Endometrial microvascular endothelial cells (primary cell): ENCODE data around the gene INPP5A. TPM values are rescaled to one million over a fixed set of nuclear protein-coding genes. Genes with fewer than 3 reads are reported as not detected.
"Not testable (repeated sequence)": the region's sequence is repeated elsewhere in the genome, so short reads cannot be mapped to it uniquely, and the experiment has no call there.

Experiments used
- in situ Hi-C: cut with HindIII; loops from 2 replicates; pipeline ENCODE4 v1.10.0; 2017; ENCODE audit warnings: low sequenced_read_pairs, low pct_unique_long_range_greater_than_20kb; ENCODE audit errors: inconsistent ontology term
- total RNA-seq: library from RNA; depleted of rRNA; stranded (reverse); fragments of >200 nt; gene quantifications from one replicate; pipeline ENCODE4 v1.2.3, GENCODE V29; 2015; ENCODE audit errors: inconsistent ontology term

The INPP5A gene, protein sequence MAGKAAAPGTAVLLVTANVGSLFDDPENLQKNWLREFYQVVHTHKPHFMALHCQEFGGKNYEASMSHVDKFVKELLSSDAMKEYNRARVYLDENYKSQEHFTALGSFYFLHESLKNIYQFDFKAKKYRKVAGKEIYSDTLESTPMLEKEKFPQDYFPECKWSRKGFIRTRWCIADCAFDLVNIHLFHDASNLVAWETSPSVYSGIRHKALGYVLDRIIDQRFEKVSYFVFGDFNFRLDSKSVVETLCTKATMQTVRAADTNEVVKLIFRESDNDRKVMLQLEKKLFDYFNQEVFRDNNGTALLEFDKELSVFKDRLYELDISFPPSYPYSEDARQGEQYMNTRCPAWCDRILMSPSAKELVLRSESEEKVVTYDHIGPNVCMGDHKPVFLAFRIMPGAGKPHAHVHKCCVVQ
- total RNA-seq, result 21.1 TPM

DNA sequence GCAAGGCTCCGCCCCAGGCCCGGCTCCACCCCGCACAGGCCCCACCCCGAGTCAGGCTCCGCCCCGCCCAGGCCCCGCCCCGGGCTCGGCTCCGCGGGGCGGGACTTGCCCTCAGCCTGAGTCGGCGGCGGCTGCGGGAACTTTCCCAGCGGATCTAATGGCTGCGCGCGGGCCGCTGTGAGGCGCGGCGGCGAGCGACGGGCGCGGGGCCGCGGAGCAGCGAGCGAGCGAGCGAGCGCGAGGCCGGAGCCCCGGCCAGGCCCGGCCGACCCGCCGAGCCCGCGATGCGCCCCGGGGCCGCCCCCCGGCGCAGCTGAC, at the start of gene INPP5A:
INPP5A (plus strand) TSS at position 104 of the 318 bp plus-strand sequence. CDS start 310 bp downstream, outside the sequence.
- in situ Hi-C loops, result no loop called here

DNA sequence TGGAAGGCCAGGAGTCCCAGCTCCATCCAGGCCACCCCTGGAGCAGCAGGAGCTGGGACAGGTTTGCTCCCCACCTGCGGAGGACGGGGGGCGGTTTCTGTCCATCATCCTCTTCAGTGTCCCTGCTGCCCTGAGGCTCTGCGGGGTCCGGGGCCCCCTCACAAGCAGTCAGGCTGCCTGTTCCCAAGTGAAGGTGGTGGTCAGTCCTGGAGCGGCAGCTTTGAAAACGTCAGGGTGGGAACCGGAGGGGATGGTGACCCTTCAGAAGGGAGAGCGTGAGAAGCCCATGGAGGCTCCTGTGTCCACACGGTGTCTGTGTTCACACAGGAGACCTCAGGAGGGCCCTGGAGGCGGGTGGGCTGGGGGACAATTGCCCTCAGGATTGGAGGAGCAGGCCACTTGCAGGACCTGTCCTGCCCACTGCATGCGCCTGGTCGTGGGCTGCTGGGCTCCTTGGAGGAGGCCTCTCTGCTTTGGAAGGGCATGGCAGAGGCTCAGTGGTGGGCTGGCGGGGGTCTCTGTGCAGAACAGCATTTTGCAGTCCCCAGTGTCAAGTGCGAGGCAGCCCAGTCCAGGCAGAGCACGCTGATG, 49.3 kb upstream of the INPP5A start:
- in situ Hi-C loops, result no loop called here

DNA sequence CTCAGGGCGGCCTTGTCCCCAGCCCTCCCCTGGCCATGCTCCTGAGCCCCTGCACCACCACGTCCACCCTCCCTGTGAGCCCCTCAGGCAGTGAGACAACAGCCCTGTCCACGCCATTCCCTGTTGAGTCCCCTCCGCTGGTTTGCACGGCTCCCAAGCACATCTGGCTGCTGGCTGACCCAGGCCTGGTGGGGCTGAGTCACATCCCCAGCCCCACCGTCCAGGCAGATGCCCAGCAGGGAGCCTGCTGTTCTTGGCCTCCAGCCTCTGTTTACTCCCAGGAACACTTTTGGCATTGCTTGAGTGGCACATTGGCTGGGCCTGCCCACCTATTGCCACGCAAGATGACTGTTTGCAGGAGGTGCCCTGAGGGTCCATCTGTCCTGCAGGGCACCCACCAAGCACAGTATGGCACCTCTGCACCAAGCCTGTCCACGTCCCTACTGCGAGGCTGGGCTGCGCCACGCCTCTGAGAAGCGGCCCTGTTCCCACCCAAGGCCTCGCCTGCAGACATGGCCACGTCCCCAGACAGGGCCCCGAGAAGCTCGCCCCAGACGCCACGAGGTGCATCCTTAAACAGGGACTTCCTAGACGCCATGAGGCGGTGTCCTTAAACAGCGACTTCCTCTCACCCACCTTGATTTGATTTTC, 48.4 kb upstream of the INPP5A start:
- in situ Hi-C loops, result no loop called here

DNA sequence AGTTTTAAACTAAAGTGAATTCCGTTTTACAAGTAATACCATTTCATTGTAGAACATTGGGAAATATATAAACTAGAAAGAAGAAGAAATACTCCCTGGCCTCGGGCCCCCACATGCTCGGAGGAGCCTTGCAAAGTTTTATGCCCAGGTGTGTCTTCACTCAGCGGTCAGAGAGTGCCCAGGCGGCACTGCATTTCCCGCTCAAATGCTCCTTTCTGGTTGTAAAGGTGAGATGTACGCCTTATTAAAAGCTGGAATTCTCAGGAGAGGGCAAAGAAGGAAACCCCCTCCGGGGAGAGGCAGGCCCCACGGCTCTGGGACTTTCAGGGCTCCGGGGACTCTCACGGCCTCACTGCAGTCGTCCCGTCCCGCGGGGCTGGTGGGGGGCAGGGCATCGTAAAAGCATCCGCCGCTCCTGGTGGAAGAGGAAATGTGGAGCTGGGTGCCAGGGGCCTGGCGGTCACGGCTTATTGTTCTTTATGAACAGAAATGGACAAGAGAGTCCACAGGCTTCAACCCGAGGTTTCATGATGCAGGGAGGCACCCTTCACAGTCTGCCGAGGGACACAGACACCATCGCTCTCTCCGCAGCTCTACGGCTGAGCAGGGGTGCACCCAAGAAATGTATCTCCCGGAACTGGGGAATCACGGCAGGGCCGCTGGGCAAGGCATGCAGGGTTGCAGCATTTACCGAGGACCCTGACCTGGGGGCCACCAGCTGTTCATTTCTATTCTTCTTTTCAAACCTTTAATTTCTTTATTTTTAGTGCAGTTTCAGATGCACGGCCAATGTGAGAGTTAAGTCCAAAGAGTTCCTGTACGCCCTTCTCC, 47.7 kb upstream of the INPP5A start:
- in situ Hi-C loops, result no loop called here

DNA sequence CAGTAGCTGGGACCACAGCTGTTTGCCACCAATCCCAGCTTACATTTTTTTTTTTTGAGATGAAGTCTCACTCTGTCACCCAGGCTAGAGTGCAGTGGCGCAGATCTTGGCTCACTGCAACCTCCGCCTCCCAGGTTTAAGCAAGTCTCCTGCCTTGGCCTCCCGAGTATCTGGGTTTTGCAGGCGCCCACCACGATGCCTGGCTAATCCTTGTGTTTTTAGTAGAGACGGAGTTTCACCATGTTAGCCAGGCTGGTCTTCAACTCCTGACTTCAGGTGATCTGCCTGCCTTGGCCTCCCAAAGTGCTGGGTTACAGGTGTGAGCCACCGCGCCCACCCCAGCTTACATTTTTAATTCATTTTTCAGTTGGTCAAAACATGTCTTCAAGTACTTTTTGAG, 46.1 kb upstream of the INPP5A start:
- in situ Hi-C loops, result not testable (repeated sequence)

DNA sequence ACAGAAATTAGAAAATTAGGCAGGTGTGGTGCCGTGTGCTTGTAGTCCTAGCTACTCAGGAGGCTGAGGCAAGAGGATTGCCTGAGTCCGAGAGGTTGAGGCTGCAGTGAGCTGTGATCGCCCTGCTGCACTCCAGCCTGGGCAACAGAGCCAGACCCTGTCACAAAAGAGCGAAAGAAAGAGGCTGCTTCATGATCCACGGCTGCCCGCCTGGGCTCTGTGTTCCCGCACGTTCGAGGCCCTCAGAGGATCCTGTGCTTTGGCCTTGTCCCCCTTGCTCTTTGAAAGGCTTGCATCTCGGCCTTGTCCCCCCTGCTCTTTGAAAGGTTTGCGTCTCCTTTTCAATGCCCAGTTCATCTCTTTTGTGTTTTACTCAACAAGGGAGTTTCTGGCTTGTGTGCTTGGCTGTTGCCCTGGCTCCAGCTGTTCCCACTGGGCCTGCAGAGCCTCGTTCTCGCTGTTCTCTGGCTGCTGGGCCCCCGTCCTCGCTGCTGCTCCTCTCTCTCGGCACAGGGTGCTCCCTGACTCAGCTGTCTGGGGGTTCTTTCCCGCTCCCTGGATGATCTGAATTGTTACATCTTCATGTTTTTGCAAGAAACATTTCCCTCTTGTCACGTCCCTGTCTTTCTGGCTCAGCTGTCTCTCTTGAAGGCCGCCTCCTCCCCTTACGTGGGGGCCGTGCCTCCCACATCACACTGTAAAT, 45.1 kb upstream of the INPP5A start:
- in situ Hi-C loops, result no loop called here

DNA sequence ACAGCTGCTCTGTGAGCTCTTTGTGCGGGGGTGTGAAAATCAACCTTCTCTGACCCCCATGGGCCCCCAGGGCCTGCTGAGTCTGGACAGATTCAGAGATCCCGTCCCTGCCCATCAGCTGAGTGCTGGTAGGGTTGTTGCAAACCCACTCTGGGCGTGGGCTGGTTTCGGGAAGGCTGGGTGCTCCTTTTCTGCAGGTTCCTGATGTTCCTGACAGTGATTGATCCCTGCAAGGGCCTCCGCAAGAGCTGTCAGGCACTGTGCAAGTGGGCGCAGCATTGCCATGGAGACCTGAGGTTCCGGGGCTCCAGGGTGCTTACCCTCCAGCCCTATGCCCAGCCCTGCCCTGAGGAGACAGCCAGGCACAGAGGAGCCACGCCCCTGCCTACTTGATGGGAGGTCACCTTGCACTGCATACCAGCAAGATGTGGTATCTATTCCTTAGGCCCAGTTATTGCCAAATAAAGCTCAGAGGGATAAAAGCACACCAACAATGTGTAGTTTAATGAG, 44.3 kb upstream of the INPP5A start:
- in situ Hi-C loops, result no loop called here

DNA sequence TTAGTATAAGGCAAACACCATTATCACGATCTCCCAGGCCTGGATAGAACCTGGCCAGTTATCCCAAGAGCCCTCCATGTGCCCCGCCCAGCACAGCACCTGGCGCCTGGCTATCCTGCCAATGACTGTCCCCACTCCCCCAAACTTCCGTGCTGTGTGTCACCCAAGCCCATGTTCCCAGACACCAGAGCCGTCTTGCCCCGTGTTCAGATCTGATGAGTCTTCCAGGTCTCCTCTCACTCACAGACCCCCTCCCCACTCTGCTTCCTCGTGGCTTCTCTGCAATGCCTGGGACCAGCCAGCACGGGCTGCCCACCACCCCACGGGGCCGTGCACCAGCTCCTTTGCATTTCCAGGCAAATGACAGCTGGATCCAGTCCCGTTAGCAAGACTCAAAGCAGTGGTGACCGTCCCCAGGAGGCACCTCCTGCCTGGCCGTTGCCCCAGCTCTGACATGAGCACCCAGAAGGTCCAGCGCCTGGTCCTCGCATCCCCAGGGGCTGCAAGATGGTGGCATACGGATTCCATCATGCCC, 43.8 kb upstream of the INPP5A start:
- in situ Hi-C loops, result no loop called here

DNA sequence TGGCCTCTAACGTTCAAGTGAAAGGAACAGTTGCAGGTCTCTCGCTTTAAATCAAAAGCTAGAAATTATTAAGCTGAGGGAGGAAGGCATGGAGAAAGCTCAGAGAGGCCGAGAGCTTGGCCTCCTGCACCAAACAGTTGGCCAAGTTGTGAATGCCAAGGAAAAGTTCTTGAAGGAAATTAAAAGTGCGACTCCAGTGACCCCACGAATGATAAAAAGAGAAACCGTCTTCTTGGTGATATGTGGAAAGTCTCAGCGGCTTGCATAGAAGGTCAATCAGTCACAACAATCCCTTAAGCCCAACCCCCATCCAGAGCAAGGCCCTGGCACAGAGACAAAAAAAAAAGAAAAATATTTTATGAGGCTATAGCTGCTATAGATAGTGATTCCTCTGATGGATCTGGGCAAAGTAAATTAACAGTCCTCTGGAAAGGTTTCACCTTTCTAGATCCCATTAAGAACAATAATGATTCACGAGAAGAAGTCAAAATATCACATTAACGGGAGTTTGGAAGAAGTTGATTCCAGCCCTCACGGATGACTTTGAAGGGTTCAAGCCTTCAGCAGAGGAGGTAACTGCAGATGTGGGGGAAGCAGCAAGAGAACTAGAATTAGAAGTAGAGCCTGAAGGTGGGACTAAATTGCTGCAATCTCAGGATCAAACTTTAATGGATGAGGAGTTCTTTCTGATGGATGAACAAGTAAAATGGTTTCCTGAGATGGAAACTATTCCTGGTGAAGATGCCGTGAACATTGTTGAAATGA, 42.5 kb upstream of the INPP5A start:
- in situ Hi-C loops, result no loop called here

DNA sequence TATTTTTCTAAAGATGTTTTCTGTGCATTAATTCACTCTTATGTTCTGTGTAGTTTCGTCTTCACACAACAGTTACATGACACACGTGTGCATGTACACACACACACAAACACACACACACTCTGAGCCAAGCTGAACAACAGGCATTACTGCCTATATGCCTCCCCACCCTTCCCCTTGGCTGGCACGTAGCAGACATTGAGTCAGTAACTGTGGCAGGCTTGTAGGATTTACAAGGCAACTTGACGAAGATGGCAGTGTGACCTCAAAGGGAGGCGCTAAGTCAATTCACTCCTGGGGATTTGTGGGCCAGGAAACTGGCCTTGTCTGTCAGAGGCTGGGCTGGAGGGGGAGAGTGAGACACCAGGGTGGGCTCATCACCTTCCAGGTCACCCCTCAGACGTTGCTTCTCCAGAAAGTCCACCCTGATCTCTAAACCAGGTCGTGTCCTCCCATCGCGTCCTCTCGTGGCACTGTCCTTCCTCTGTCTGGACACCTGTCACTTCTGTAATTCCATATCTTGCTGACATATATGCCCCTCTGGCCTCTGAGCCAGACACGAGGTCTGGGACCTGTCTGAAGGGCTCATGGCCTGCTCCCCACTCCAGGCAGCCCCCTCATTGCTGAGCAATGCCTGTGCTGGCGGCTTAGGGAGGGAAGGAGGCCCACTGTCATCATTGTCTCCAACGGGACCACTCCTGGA, 41.1 kb upstream of the INPP5A start:
- in situ Hi-C loops, result no loop called here

DNA sequence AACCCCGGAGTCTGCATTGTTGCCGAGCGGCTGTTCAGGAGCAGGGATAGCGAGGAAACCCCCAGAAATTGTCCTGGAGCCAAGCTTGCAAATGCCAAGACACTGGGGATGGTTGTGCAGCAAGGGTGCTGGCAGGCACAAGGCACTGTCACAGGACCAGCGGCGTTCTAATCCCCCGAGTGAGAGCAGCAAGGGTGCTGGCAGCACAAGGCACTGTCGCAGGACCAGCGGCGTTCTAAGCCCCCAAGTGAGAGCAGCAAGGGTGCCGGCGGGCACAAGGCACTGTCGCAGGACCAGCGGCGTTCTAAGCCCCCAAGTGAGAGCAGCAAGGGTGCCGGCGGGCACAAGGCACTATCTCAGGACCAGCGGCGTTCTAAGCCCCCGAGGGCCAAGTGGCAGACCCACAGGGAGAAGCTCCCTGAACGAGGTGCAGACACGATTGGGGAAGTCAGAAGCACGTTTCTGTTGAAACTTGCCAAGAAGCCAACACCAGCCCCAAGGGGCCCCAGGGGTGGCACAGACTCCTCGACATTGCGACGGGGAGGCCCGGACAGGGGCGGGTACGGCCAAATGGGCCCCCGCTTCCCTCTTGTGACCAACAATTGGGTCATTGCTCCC, 40.4 kb upstream of the INPP5A start:
- in situ Hi-C loops, result no loop called here

DNA sequence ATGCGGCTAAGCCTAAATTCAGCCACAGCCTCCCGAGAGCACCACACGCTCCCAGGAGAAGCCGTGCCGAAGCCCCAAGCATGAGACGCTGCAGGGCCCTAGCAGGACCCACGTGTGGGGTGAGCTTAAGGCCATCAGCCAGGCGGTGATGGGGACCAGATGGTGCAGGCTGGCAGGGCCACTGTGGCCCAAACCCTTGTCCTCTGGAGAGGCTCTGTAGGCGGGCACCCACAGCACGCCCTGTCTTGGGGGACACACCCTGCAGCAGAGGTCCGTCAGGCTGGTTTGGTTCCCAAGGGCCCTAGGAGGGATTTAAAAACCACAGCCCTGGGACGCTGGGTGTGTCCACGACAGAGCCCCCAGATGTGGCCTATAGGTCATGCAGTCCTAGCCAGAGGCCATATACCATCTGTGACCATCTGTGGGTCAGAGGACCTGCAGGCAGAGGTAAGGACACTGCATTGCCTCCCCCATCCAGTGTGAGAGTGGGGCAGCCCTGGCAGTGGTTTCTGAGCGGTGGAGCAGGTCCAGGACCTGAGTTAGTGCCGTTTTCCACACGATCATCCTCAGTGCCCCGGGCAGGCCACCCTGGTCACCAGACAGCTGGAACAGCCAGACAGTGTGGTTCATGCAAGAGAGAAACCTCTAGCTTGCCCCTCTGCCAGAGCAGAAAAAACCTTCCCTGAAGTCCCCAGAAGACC, 39.6 kb upstream of the INPP5A start:
- in situ Hi-C loops, result no loop called here

DNA sequence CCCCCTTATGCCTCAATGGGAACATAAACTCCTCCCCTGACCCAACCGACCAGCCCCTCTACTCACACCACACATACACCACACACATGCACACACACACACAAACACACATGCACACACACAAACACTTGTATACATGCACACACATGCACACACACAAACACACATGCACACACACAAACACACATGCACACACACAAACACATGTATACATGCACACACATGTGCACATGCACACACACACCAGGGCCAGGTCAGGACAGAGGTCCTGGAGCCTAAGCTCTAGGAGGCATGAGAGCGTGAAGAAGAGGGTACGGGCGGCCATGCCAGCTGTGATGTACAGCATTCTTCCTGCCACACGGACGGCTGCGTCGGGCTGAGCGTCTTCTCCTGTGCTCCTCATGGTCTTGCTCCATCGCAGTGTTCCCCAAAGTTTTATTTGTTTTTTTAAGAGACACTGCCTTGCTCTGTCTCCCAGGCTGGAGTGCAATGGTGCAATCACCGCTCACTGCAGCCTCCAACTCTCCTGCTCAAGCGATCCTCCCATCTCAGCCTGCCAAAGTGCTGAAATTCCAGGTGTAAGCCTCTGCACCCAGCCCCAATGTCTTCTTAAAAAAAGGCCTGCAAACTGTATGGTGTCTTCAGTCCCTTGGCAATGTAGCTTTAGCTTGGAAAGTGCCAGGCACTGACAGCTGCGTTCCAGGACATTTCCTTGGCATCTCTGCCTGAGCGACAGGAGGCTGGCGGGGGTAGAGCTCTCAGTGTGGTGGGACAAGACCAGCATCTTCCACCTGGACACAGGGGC, 38.8 kb upstream of the INPP5A start:
- in situ Hi-C loops, result no loop called here

DNA sequence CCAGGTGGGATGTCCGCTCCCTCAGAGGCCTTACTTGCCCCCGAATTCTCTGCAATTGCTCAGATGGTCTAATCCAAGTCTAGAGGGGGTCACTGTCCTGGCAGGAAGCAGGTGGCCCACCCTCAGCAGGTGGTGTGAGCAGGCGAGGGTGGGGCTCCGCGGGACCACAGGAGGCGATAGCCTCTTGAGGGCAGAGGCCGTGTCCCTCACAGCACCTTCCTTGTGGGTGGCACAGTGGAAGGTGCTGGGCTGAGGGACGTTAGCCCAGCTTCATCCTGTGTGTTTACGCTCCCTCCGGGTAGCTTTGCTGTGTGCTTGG, 38.3 kb upstream of the INPP5A start:
- in situ Hi-C loops, result no loop called here

DNA sequence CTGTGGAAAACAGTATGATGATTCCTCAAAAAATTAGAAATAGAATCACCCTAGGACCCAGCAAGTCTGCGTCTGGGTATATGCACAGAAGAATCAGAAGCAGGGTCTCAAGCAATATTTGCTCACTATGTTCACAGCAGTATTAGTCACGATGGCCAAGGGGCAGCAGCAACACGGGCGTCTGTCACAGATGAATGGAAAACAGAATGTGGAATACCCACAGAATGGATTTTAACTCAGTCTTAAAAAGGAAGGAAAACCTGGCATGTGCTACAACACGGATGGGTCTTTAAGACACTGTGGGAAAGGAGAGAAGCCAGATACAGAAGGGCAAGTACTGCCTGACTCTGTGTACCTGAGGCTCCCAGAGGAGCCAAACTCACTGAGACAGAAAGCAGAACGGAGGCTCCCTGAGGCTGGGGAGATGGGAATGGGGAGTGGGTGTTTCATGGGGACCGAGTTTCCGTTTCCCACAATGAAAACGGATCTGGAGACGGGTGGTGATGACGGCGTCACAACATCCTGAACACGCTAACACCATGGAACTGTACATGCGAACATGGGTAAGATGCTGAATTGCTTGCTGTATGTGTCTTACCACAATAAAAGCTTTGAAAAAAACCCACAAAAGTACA, 36.7 kb upstream of the INPP5A start:
- in situ Hi-C loops, result no loop called here
